HG03354 (cell line): Measurements from ENCODE around the gene OBSL1.

Experiments
- ATAC-seq: cut with Tn5 transposase; IDR thresholded peaks from one replicate; pipeline ENCODE4 v1.9.1; 2021; ENCODE audit warnings: mild to moderate bottlenecking; ENCODE audit not compliant: unreplicated experiment, poor library complexity, severe bottlenecking

The OBSL1 gene

DNA sequence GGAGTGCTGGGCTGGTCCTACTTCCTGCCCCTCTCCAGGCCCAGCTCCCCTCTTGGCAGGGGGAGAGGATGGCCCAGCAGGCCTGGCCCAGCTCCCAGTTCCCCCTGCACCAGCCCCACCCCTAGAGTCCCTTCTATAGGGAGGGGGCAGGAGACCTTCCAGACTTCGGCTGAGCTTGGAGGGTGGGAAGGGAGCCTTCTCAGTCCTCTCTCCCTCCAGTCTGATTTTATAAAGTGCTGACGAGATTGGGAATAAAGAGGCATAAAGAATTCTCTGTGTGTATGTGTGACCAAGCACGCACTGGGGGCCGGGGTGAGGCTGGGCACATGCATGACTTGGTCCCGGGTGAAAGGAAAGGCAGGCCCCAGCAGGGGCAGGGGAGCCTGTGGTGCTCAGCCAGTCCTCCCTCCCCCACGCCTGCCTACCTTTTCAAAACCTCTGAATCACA is 32.8 kb downstream of the OBSL1 start:
- no peak for ATAC-seq

DNA sequence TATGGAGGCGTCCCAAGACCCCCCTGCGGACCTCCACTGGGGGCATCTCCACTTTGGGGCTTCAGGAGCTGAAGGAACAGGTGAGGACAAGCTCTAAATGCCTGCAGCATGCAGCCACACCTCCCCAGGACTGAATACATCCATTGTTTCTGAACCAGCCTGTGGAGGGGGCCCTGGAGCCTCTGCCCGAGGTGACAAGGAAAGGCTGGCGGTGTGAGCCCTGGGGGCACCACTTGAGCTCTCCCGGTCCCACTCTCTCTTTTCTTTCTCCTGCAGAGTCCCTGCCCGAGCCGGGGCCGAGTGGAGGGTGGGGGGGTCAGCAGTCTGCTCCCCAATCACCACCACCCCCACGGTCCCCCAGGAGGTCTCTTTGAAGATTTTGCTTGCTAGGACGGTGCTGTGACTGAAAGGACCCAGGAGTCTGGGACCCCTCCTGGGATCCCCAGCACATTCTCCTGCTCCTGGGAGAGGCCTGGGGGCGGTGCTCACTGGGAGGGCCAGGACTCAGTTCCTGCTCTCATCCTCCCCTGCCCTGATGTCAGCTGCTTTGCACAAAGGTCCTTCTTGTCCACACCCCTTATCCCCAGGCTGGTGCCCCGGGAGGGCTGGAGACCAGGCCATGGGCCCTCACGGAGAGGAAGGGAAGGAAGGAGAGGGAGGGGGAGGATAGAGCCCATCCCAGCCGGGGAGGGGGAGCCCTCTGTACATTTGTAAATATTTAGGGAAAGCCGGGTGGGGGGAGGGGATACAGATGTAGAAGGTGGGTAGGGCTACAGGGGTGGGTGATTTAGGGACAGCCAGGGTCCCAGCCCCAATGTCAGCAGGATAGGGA is 33.5 kb downstream of the OBSL1 start:
- no peak for ATAC-seq

DNA sequence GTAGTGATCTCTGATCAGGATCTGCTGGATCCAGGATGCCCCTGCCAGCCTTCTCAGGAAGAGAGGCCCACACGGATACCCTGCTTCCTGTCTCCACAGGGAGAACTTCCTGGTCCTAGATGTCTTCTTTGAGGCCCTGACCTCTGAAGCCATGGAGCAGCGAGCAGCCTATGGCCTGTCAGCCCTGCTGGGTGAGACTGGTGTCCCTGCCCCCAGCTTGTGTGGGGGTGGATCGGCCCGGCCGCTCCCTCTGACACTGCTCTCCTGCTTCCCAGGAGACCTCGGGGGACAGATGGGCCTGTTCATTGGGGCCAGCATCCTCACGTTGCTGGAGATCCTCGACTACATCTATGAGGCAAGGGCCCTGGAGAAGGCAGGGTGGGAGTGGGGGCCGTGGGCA is 34.4 kb downstream of the OBSL1 start:
- no peak for ATAC-seq

DNA sequence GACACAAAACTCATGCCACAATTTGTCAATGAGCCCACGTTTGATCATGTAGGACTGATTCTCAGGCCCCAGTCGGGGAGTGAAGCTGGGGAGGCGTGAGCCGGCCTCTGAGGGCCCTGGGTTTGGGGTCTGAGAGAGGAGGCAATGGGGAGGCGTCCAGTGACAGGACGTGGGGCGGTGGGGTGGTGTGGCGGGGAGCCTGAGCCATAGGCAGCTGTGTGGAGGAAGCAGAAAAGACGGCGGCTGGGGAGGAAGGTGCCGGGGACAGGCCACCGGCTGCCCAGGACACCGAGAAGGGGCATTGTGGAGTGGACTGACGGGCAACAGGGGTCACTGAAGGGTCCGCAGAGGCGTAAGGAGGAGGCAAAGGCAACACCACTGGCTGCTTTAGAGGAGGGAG is 34.9 kb downstream of the OBSL1 start:
- no peak for ATAC-seq

DNA sequence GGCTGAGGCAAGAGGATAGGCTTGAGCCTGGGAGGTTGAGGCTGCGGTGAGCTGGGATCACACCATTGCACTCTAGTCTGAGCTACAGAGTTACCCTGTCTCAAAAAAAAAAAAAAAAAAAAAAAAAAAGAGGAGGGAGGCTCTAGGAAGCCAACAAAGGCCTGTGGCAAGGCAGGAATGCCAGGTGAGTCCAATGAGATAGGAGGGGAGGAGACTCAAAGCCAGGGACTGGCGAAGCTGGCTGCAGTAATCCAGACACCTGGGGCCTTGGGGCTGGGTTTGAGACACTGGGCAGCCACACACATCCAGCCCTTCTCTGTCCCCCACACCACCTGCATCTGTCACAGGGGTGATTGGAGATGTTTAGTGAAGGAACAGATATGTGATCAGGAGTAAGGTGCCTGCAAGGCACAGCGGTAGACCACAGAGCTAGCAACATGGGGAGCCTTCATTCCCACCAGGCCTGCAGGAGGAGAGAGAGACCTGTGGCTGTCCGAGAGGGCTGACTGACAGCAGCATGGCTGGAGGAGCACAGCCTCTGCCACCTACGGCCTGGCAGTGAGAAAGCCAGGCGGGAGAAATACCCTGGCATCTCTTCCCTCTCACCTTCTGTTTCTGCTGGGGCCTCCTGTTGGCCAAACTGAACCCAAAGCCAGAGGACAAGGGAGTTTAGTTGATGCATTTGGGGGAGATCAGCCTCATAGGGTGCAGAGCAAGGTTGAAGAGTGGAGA is 37.2 kb downstream of the OBSL1 start:
- no peak for ATAC-seq

DNA sequence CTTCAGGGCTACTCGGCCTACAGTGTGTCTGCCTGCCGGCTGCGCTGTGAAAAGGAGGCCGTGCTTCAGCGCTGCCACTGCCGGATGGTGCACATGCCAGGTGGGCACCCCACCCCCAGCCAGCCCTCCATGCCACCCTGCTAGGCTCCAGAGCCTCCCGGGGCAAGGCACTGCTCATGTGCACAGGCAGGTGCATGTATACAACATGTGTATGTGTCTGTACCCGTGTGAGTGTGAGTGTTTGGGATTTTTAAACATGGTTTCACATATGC is 39.0 kb downstream of the OBSL1 start:
- ATAC-seq: no peak

DNA sequence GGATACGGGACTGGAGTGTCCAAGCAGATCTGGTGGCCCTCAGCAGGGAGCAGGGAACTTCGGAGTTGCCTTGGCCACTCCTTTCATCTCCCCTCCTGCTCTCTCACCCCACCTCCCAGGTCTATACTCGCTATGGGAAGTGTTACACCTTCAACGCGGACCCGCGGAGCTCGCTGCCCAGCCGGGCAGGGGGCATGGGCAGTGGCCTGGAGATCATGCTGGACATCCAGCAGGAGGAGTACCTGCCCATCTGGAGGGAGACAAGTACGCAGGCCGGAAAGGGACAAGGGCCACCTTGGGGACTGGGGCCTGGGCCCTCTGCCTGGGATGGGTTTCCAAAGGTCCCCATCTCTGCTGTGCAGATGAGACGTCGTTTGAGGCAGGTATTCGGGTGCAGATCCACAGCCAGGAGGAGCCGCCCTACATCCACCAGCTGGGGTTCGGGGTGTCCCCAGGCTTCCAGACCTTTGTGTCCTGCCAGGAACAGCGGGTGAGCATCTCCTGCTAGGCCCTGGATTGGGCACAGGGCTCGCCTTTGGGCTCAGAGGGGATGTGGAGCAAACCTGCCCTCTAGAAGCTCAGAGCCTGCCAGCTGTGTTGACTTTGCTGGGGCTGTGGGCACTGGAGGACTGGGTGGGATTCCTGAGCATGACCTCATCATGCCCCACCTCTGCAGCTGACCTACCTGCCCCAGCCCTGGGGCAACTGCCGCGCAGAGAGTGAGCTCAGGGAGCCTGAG is 39.5 kb downstream of the OBSL1 start:
- no peak for ATAC-seq

DNA sequence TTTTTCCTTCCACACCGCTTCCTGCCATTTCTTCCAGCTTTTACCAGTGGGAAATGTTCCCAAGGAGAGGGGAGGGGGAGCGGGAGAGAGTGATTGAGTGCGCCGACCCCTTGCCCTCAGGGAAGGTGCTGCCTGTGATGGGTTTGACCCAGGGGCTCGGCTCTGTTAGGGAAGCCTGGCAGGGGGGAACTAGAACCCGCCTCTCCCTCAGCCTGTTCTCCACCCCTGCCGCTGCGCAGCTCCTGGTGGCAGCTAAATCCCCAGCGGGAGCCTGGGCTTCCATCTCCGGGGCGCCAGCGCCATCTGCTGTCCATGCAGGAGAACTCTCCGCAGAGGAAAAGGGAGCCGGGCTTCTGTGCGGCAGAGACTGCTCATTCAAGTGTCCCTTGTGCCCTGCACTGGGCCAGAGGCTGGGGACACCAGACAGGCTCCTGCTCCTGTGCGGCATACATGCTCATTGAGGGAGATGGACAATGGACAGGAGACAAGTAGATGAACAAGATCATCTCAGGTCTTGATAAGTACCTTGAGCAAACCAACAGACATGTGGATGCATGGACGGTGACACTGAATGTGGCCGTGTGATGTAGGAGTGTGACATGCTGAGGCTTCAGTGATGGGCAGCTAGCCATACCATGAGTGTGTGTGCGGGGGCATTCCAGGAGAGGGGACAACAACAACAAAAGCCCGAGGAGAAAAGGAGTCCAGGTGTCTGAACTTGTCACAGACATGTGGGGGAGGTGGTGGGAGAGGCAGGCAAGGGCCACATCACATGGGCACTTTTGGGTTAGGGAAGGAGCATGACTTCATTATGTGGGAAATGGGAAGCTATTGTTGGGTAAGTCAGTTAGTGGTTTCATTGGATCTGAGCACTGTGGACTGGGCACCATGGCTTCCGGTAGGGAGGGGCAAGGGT is 41.0 kb downstream of the OBSL1 start:
- ATAC-seq: peak; percentile 92

DNA sequence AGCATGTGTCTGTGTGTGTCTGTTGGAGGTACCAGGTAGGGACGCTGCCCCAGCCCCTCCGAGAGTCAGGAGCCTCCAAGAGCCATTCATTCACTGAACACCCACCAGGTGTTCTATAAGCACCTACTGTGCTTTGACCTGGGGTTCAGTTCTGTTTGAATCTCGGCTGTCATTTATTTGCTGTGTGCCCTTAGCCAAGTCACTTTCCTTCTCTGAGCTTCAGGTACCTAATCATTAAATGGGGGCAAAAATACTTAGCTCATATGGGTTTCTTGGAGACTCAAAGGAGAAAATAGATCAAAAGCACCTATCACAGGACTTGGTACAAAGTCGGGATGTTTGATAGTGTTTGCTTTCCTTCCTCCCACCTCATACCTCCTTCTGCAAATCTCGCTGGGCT is 43.9 kb downstream of the OBSL1 start:
- no peak for ATAC-seq

DNA sequence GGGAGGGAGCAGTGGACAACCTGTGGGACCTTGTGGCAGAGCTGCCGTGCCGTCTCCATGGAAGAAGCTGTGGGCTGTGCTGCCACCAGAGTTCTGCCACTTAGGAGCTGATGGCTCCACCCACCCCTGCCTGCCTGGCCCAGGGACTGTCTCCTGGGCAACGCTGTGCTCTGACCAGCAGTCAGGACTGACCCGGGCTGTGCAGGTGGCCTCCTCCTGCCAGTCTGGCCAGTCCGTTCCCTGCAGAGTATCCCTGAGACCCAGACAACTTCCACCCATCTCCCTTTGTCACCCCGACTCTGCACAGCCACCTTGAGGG is 44.3 kb downstream of the OBSL1 start:
- no peak for ATAC-seq

DNA sequence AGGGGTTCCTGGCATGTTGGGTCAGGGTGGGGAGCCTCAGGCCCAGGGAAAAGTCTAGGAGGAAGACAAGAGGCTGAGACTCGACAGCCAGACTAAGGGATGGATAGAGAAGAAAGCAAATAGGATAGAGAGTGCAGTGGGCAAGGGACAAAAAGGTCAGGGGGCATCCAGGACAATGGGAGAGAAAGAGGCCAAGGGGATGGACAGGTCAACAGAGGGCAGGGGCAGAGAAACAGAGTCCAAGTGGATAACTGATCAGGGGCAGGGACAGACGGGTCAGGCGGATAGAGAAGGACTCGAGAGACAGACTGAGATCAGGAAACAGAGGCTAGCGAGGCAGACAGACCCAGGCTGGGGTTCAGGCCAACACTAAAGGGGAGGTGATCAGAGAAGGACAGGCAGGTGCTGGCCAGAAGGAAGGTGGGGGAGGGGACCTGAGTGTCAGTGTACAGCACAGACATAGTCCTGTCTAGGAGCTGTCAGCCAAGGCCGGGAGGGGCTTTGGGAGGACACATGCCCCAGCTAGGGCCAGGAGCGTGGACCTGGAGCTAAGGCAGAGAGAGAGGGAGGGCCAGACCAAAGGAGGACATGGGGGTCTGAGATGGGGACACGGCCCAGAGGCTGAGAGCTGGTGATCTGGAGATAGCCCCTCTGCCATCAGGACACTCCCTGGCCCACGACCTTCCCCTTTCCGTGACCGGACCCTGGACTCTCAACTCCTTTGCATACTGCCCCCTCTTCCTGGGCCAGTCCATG is 44.8 kb downstream of the OBSL1 start:
- no peak for ATAC-seq

DNA sequence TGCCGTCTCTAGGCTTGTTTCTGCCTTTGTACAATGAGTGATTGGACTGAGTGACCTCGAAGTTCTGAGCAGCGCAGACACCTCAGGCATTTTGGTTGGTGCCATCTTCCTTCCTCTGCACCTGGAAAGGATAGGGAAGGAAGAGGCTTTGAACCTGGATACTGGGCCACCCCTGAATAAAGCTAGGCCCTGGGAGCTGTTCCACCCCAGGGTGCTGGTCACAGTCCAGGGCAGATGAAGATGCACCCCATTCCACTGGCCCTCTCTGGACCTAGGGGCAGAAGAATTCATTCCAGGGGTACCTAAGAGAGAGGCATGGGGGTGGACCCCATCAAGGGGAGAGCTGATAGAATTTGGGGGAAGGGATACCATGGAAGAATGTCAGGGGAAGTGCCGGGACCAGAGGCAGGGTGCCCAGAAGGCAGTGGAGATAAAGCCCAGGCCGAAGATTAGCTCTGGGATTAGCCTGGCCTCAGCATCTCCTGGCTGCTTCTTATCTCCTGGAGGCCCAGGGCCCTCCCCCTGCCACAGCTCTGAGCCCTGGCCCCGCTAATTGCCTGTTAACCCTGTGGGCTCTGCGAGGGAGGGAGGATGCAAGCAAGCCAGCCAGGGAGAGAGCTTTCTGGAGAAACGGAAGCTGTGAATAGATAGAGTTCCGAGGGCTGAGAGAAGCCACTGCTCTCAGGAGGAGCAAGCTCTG is 45.7 kb downstream of the OBSL1 start:
- no peak for ATAC-seq

DNA sequence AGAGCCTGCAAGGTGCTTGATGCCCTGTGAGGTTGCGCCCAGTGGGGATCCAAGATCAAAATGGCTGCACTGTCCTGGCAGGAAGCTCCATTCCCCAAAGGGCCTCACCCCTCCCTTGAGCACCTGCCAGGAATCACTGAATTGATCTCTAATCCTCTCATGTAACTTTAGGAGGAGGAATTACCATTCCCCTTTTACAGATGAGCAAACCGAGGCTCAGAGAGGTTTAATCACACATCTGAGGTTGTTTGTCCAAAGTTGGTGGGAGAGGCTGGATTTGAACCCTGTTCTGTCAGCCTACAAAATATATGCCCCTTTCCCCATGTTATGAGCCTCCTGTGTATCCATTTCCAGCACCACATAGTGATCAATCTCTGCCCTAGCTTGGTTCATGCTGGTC is 46.5 kb downstream of the OBSL1 start:
- ATAC-seq: no peak

DNA sequence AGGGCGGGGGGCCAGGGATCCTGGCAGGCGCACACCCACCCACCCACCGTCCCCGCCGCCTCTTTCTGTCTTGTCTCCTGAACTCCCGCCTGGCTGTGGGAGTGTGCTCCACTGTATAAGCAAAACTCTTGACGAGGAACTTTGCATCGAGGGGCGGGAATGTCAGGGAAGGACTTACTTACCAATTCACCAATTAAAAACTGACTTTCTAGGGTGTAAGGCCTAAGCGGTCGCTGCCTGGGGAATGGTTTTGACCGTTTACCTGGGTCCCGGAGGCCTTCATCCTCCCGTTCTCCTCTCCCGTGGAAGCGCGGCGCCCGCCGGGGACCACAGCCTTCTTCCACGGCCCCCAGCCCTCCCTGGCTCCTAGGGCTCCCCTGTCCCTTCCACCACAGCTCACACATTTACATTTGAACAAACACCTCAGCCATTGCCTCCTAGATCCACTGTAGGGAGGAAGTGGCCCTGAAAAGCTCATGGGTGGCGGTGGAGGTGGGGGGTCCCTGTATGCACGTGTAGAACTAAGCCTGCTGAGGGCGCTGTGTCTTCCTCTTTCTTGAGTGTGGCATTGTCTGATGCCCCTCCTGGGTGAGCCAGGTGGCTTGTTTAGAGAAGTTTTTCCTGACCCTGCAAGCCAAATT is 48.2 kb downstream of the OBSL1 start:
- ATAC-seq: no peak

DNA sequence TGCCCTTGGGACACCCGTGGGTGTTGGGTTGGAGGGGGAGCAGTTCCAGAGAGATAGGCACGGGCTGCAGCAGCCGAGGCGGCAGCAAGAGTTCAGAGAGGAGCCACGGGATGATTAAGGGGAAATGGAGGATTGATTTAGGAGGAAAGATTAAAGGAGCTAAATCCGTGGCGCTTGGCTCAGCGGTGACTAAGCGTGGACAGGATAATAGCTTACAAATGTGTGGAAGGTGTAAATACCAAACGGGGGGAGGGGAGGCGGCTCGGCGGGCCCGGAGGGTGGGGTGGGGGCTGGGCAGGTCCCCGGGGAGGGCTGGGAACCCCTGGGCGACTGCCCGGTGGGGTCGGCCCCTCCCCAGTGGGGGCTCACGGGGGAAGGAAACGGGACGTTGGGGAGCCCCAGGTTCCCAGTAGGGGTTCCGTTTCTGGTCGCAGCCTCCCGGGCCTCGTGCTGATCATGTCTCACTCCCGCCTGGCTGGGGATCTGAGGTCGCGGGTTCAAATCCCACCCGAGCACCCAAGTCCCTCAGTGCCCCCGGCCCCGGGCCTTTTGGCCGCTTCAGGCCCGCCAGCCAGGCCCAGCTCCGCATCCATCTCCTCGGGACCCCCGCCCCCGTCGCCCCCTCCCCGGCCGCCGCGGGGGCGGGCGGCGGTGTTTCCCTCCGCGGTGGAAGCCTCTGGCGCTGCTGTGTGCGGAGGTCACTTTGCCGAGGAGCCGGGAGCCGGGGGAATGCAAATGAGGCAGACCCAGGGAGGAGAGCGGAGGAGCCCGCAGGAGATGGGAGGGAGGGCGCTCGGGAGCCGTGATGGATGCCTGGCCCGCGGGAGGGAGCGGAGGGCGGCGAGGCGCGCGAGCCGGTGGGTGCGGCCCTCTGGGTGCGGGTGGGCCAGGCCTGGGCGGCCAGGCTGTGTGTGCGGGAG is 49.0 kb downstream of the OBSL1 start:
- no peak for ATAC-seq

DNA sequence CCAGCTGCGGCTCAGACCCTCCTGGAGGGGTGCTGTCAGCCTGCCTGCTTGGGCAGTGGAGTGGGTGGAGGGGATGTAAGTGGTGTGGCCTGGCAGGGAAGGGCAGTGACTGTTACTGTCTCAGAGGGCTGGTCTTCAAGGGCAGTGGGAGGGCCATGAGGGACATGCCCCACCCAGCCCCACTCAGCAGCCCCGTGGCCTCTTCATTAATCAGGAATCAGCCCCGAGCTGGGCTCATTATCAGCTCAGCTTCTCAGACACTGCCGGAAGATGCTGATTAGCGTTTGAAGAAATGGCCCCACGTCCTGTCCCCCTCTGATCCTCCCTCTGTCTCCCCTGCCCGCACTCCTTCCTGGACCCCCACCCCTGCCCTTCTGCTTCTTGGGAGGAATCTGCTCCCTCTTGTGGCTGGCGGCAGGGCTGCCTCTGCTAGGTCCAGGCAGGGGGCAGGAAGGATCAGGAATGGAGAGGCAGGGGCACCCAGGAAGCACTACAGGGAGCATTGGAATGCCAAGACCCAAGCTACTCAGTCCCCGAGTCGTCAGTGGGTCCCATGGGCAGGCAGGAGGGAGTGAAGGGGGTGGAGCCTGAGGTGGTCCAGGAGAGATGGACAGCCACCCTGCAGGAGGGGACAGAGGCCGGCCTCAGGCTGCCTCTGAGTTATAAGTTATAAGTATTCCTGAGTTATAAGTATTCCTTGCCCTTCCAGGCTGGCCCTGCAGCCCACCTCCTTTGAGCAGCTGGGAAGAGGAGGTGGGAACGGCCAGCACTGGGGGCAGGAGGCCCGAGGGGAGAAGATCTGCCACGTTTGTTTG is 50.1 kb downstream of the OBSL1 start:
- ATAC-seq: no peak
